ENCODE data around the gene IQCC. TPM values are rescaled to one million over a fixed set of nuclear protein-coding genes. Genes with fewer than 3 reads are reported as not detected.

IQCC gene
- 1.6 to 2.6 TPM (median 2.3 TPM) in 5 replicates for total RNA-seq (2022; extraction: Qiagen RNA extraction; ENCODE audit: low read depth)

GRCh38 chr1:32205401-32206370, at the start of gene IQCC:
IQCC (plus strand) TSS chr1:32205671; CDS start chr1:32205682, 11 bp downstream.

GRCh38 chr1:32179443-32180185, 25.9 kb upstream of the IQCC start, which contains the start of gene TXLNA:
TXLNA (plus strand) TSS chr1:32179675; CDS start chr1:32180346, 671 bp downstream.

GRCh38 chr1:32200226-32201010, 5.1 kb upstream of the IQCC start, which contains the start of gene CCDC28B:
CCDC28B (plus strand) TSS chr1:32200595; CDS start chr1:32201936, 1,341 bp downstream.

GRCh38 chr1:32208891-32209328, 3.4 kb downstream of the IQCC start, which contains the start of gene DCDC2B:
DCDC2B (plus strand) TSS chr1:32209089; CDS start chr1:32209094, 5 bp downstream.

GRCh38 chr1:32221980-32222755, 16.7 kb downstream of the IQCC start, which contains the start of the genes EIF3I and TMEM234:
EIF3I (plus strand) TSS chr1:32222407; CDS start chr1:32222442, 35 bp downstream.
TMEM234 (minus strand) TSS chr1:32222353; CDS start chr1:32222322, 31 bp downstream.

GRCh38 chr1:32246888-32247273, 41.4 kb downstream of the IQCC start, which contains the start of gene FAM167B:
FAM167B (plus strand) TSS chr1:32247222; CDS start chr1:32247422, 200 bp downstream.

GRCh38 chr1:32250893-32251716, 45.6 kb downstream of the IQCC start, which contains the start of gene LCK:
LCK (plus strand) TSS chr1:32251265; CDS start chr1:32274330, 23,065 bp downstream.

Other genes with a start within 250 kb of the IQCC start
- 120 to 145 TPM (median 131 TPM) in 5 replicates for gene KHDRBS1, start 191.8 kb upstream of the IQCC start, total RNA-seq (2022; extraction: Qiagen RNA extraction; ENCODE audit: low read depth)
- gene TMEM39B, start 132.7 kb upstream of the IQCC start, total RNA-seq (2022; extraction: Qiagen RNA extraction; ENCODE audit: low read depth) = 9.1 to 13.8 TPM (median 13.5 TPM) in 5 replicates
- 14.9 to 19.7 TPM (median 16.5 TPM) in 5 replicates for gene KPNA6, start 97.6 kb upstream of the IQCC start, total RNA-seq (2022; extraction: Qiagen RNA extraction; ENCODE audit: low read depth)
- gene TXLNA, start 26.0 kb upstream of the IQCC start, total RNA-seq (2022; extraction: Qiagen RNA extraction; ENCODE audit: low read depth) = 27.5 to 33.0 TPM (median 29.5 TPM) in 5 replicates
- 1.9 to 2.6 TPM (median 2.2 TPM) in 5 replicates for gene CCDC28B, start 5.1 kb upstream of the IQCC start, total RNA-seq (2022; extraction: Qiagen RNA extraction; ENCODE audit: low read depth)
- not detected in 5 replicates for gene DCDC2B, start 3.4 kb downstream of the IQCC start, total RNA-seq (2022; extraction: Qiagen RNA extraction; ENCODE audit: low read depth)
- gene TMEM234, start 16.7 kb downstream of the IQCC start, total RNA-seq (2022; extraction: Qiagen RNA extraction; ENCODE audit: low read depth) = 8.8 to 10.4 TPM (median 9.5 TPM) in 5 replicates
- 268 to 302 TPM (median 287 TPM) in 5 replicates for gene EIF3I, start 16.7 kb downstream of the IQCC start, total RNA-seq (2022; extraction: Qiagen RNA extraction; ENCODE audit: low read depth)
- gene FAM167B, start 41.6 kb downstream of the IQCC start, total RNA-seq (2022; extraction: Qiagen RNA extraction; ENCODE audit: low read depth) = 0.55 to 1.0 TPM (median 0.80 TPM) in 5 replicates
- gene LCK, start 45.6 kb downstream of the IQCC start, total RNA-seq (2022; extraction: Qiagen RNA extraction; ENCODE audit: low read depth) = 0.03 TPM in 1 of 5 replicates, not detected in the others
- 57.7 to 61.8 TPM (median 59.8 TPM) in 5 replicates for gene HDAC1, start 86.4 kb downstream of the IQCC start, total RNA-seq (2022; extraction: Qiagen RNA extraction; ENCODE audit: low read depth)
- gene MARCKSL1, start 130.6 kb downstream of the IQCC start, total RNA-seq (2022; extraction: Qiagen RNA extraction; ENCODE audit: low read depth) = 62.0 to 76.8 TPM (median 74.0 TPM) in 5 replicates
- 2.9 to 5.4 TPM (median 3.8 TPM) in 5 replicates for gene FAM229A, start 156.8 kb downstream of the IQCC start, total RNA-seq (2022; extraction: Qiagen RNA extraction; ENCODE audit: low read depth)
- 0.07 TPM in 1 of 5 replicates, not detected in the others for gene TSSK3, start 156.9 kb downstream of the IQCC start, total RNA-seq (2022; extraction: Qiagen RNA extraction; ENCODE audit: low read depth)
- gene BSDC1, start 188.8 kb downstream of the IQCC start, total RNA-seq (2022; extraction: Qiagen RNA extraction; ENCODE audit: low read depth) = 19.5 to 22.6 TPM (median 22.2 TPM) in 5 replicates

All from A549 treated with CpdA at 1 μM for 4 hours (cell line).